22Rv1 (cell line): ENCODE data around the gene AMBRA1.

Experiments used
- ZFX ChIP-seq: fragments of 450-650 bp; IDR thresholded peaks from 2 replicates; pipeline ENCODE4 v1.6.1; 2017; ENCODE audit warnings: antibody characterized with exemption, borderline replicate concordance
- TF ChIP-seq, protein P1 (sequence below): fragments of 450-650 bp; IDR thresholded peaks from 2 replicates; pipeline ENCODE4 v1.5.1; 2017; ENCODE audit warnings: mild to moderate bottlenecking

DNA sequence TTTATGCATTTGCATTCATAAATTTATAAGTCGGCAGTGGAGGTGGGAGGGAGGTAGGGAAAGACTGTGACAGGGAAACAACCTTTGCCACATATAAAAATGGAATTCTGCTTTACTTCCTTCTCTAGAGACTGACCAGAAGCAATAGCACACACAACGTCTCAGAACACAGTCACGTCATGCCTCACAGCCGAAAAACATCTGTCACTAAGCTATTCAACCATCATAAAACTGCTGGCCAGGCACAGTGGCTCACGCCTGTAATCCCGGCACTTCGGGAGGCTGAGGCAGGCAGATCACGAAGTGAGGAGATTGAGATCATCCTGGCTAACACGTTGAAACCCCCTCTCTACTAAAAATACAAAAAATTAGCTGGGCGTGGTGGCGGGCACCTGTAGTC, 101.3 kb downstream of the AMBRA1 start:
- TF ChIP-seq, protein P1, sequence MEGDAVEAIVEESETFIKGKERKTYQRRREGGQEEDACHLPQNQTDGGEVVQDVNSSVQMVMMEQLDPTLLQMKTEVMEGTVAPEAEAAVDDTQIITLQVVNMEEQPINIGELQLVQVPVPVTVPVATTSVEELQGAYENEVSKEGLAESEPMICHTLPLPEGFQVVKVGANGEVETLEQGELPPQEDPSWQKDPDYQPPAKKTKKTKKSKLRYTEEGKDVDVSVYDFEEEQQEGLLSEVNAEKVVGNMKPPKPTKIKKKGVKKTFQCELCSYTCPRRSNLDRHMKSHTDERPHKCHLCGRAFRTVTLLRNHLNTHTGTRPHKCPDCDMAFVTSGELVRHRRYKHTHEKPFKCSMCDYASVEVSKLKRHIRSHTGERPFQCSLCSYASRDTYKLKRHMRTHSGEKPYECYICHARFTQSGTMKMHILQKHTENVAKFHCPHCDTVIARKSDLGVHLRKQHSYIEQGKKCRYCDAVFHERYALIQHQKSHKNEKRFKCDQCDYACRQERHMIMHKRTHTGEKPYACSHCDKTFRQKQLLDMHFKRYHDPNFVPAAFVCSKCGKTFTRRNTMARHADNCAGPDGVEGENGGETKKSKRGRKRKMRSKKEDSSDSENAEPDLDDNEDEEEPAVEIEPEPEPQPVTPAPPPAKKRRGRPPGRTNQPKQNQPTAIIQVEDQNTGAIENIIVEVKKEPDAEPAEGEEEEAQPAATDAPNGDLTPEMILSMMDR, result no peak
- TF ChIP-seq ZFX, result no peak
